ENCODE data around the gene MYH7B.
A peak's percentile ranks its signal among the peaks of the same experiment; 100 is the strongest.

MYH7B gene

GRCh38 chr20:34952671-34953070 is 3.0 kb upstream of the MYH7B start:
- TF ChIP-seq ZFX (IDR thresholded peaks at IDR 0.05): no peak
- TF ChIP-seq CTCF (conservative IDR thresholded peaks at IDR 0.05): no peak
- H3K27ac ChIP-seq: no peak overlapping the region

GRCh38 chr20:34953960-34954359 is 1.7 kb upstream of the MYH7B start:
- no peak for TF ChIP-seq ZFX (IDR thresholded peaks at IDR 0.05)
- no peak for TF ChIP-seq CTCF (conservative IDR thresholded peaks at IDR 0.05)
- H3K27ac ChIP-seq: peak overlapping the region; percentile 91

- TF ChIP-seq ZFX (IDR thresholded peaks at IDR 0.05) (no peak), CTCF (conservative IDR thresholded peaks at IDR 0.05) (no peak)
- H3K27ac ChIP-seq: peak overlapping the region; percentile 91
These were observed 801 bp upstream of the MYH7B start for GRCh38 chr20:34954904-34955230.

- TF ChIP-seq ZFX (IDR thresholded peaks at IDR 0.05) (no peak), CTCF (conservative IDR thresholded peaks at IDR 0.05) (peak; percentile 44)
- H3K27ac ChIP-seq: peak overlapping the region; percentile 91
These were observed 382 bp downstream of the MYH7B start for GRCh38 chr20:34956041-34956458.

GRCh38 chr20:34956751-34957472 is 1.2 kb downstream of the MYH7B start:
- no peak for TF ChIP-seq CTCF (conservative IDR thresholded peaks at IDR 0.05)
- no peak for TF ChIP-seq ZFX (IDR thresholded peaks at IDR 0.05)
- H3K27ac ChIP-seq: no peak overlapping the region

- TF ChIP-seq ZFX (IDR thresholded peaks at IDR 0.05) (no peak), CTCF (conservative IDR thresholded peaks at IDR 0.05) (no peak)
- no peak overlapping the region for H3K27ac ChIP-seq
These were observed 8.8 kb downstream of the MYH7B start for GRCh38 chr20:34964486-34964885.

GRCh38 chr20:34965051-34965450 is 9.4 kb downstream of the MYH7B start:
- TF ChIP-seq ZFX (IDR thresholded peaks at IDR 0.05): no peak
- TF ChIP-seq CTCF (conservative IDR thresholded peaks at IDR 0.05): no peak

More at GRCh38 chr20:34965051-34965450, 9.4 kb downstream of the MYH7B start:
- H3K27ac ChIP-seq: no peak overlapping the region
